Hematopoietic multipotent progenitor cell (in vitro differentiated cells): ENCODE results near the gene KIF4B. TPM values are rescaled to one million over a fixed set of nuclear protein-coding genes. Genes with fewer than 3 reads are reported as not detected.

Experiments used
- DNase-seq, 3 donors: peaks; one replicate each; pipeline ENCODE4 v3.0.0-alpha.2; 2011 to 2015; ENCODE audit warnings: low read depth in 2 of 3, low spot score in 2 of 3
- total RNA-seq: library from RNA; depleted of rRNA; stranded (reverse); fragments of >200 nt; gene quantifications from one replicate; pipeline ENCODE4 v1.2.3, GENCODE V29; 2012

The KIF4B gene
- total RNA-seq, 1 donor, result not detected

DNA sequence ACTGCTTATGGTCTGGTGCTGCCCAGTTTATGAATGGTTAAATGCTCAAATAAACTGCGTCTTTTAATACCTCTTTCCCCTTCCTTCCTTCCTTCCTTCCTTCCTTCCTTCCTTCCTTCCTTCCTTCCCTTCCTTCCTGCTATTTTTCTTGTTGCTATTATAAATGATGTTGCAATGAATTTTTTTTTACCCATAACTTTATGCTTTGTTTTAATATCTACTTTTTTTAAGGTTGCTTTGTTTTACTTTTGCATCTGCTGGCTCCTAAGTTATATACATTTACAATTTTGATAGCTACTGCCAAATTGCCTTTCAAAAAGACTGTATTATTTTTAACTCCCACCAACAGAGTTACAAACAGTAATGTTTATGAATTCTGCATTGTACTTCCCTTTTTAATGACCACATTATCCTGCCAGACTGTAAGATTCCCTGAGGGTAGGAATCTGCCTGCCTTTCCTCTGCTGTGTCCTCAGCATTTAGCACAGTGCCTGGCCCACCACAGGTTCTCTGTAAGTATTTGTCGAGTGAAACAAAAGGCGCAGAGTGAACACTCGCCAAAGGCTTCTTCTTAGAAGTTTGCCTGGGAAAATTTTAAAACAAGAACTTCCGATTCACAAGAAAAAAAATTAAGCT, 36.9 kb downstream of the KIF4B start:
- no peak for DNase-seq

DNA sequence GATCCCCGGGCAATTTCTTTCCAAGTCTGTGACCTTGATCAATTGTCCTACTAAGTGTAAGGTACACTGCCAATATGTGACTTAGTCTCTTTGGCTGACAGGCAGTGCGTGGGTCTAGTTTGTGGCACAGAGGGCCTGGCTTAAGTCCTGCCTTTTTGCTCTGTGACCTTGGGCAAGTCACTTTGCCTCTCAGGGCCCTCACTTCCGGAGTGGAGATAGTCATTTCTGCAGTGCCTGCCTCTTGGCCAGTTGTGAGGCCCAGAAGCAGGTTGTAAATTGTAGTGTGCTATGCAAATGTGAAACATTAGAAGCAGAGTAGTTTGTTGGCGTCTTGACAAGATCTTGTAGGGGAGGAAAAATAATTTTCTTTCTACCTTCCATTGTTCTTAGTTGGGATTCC, 39.0 kb downstream of the KIF4B start:
- no peak for DNase-seq

DNA sequence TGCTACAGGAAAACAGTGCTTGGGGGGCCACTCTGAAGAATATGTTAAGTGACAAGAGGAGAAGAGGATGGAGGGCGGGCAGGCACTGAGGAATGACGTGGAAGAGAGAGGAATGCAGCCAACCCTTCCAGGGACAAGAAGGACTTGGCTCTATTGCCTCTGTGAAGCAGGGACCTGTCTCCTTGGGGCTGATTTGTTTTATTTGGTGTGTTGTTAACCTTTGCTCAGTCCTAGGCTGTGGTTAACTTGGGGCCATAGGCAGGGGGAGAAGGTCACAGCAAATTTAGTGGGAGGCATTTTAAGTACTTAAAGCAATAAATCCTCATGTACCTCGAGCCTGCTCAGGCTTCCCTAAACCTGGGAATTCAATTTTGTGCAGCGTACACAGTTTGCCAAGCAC, 39.9 kb downstream of the KIF4B start:
- DNase-seq, result no peak

DNA sequence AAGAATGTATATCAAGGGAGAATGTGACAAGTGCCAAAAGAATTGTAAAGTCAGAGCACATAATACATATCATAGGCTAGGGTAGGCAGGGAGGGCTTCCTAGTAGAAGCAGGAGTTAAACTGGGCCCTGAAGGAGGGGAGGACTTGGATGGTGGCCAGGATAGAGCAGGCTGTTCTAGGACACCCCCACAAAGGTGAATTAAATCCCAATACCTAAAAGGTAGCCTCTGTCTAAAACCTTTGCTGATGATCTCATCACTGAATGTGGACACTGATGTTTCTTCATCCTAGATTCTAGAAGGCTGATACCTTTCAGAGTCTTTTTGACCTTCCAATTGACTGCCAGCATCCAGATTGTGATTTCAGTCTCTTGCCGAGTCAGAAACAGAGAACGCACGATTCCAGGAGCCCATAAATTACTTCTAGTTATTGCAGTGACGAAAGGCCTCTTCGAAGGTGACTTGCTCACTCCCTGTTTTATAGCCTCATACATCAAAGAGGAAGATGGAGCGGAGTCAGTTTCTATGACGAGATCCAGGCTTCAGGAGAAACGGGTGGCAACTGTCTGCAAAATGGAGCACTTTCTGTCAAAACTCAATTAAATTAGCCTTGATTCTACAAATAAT, 43.2 kb downstream of the KIF4B start:
- no peak for DNase-seq

DNA sequence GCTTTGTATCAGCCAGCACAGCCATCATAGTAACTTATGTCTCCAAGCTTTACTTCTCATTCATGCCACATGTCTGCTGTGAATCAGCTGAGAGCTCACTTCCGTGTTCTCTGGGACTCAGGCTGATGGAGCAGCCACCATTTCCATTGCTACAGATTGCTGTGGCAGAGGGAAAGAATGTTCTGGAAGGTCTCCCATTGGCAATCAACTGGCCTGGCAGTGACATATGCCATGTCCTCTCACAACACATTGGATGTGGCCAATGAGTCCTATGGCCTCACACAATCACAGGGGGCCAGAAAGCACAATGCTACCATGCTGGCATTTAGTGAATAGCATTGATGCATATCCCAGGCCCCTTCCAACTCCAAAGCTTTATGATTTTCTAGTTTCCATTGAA, 44.1 kb downstream of the KIF4B start:
- DNase-seq, result no peak

DNA sequence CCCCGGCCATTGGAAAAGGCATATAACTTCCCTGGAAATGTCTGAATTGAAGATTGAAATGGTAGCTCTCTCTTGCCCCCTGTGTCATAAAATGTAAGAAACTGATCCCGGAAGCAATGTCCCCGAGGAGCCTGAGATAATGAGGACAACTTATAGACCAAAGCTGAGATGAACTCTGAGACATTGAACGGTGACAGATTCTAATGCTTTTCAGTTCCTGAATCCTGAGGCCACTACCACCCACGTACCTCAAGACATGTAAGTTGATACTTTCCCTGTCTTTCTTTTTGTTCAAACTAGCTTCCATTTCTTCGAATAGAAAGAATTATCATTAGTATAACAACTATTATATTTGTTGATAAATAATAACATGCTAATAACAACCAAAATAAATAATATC, 51.0 kb downstream of the KIF4B start:
- DNase-seq, result no peak

DNA sequence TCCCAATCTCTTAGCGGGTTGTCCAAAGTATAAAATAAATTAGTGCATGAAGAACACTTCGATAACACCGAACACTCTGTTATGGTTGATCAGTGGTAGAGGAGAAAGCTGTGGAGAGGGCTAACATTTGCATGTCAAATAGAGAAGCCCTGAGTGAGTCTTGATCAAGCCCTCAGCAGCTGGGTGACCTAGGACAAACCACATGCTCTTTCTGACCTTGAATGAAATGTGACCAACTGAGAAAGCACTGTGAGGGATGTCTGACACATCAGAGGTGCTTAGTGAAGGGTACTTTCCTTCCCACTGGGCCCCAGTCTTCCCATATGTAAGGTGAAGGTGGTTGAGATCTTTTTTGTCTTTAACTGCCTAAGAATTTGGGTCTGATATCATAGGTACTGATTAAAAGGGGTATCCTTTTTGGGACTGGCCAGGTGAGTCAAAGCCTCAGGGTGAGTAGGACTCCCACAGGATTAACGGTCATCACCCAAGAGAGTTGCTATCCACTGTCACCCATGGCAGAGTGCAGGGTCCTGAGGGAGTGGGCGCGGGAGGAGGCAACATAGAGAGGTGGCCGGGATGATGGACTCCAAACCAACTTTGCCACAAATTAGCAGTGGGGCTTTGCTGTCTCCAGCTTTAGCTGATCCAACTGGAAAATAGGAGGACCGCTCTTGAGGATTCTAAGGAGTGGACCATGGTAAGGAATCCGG, 53.5 kb downstream of the KIF4B start:
- no peak for DNase-seq

Other genes with a start within 250 kb of the KIF4B start
- 9.4 TPM for gene FAXDC2, start 163.2 kb upstream of the KIF4B start, total RNA-seq
- gene CNOT8, start 155.1 kb upstream of the KIF4B start, total RNA-seq, result 71.4 TPM
- gene GEMIN5, start 75.5 kb upstream of the KIF4B start, total RNA-seq, result 14.8 TPM
- gene MRPL22, start 72.7 kb upstream of the KIF4B start, total RNA-seq, result 5.7 TPM